GM23338 (cell line): ENCODE results near the gene YWHAE. TPM values are rescaled to one million over a fixed set of nuclear protein-coding genes. Genes with fewer than 3 reads are reported as not detected.

Experiments
- ATAC-seq: fragments of 200-7000 bp; cut with Tn5 transposase; 3 replicates; pipeline ENCODE4 v1.9.1; 2020
- DNase-seq: peaks from one replicate; pipeline ENCODE4 v3.0.0-alpha.2; 2015; ENCODE audit warnings: low spot score
- H2AFZ ChIP-seq: fragments of 200-600 bp; sonication (generic); 2 replicates; pipeline ENCODE4 v1.8.0; 2016; ENCODE audit warnings: antibody characterized with exemption, mild to moderate bottlenecking, moderate library complexity
- H3F3A ChIP-seq: fragments of 200-600 bp; sonication (generic); replicated peaks from 2 replicates; pipeline ENCODE4 v1.8.0; 2017; ENCODE audit warnings: antibody characterized with exemption, mixed run types, low read depth
- H3K27ac ChIP-seq: fragments of 200-600 bp; sonication (generic); 2 replicates; pipeline ENCODE4 v1.6.1; 2016; ENCODE audit warnings: low read depth
- H3K27me3 ChIP-seq: fragments of 200-600 bp; sonication (generic); 2 replicates; pipeline ENCODE4 v1.8.0; 2016; ENCODE audit warnings: mild to moderate bottlenecking, mixed run types, moderate library complexity; ENCODE audit not compliant: insufficient read depth
- H3K36me3 ChIP-seq: fragments of 200-600 bp; sonication (generic); 2 replicates; pipeline ENCODE4 v1.8.0; 2016; ENCODE audit warnings: mild to moderate bottlenecking; ENCODE audit not compliant: insufficient read depth
- H3K4me1 ChIP-seq: fragments of 200-600 bp; sonication (generic); 2 replicates; pipeline ENCODE4 v1.8.0; 2016; ENCODE audit warnings: mild to moderate bottlenecking, moderate library complexity; ENCODE audit not compliant: insufficient read depth
- H3K4me2 ChIP-seq: fragments of 200-600 bp; sonication (generic); 2 replicates; pipeline ENCODE4 v1.7.1; 2017; ENCODE audit warnings: mixed run types
- H3K4me3 ChIP-seq: fragments of 200-600 bp; sonication (generic); 2 replicates; pipeline ENCODE4 v1.6.1; 2016; ENCODE audit warnings: mixed run types
- H3K79me2 ChIP-seq: fragments of 200-600 bp; sonication (generic); replicated peaks from 2 replicates; pipeline ENCODE4 v1.8.0; 2017; ENCODE audit warnings: mild to moderate bottlenecking; ENCODE audit not compliant: insufficient read depth
- H3K9me2 ChIP-seq: fragments of 200-600 bp; sonication (generic); 2 replicates; pipeline ENCODE4 v1.8.0; 2017; ENCODE audit not compliant: insufficient read depth
- H4K20me1 ChIP-seq: fragments of 200-600 bp; sonication (generic); replicated peaks from 2 replicates; pipeline ENCODE4 v1.8.0; 2017; ENCODE audit warnings: mild to moderate bottlenecking; ENCODE audit not compliant: insufficient read depth
- H3K27ac Mint-ChIP-seq: 2 replicates; pipeline ENCODE4 v1.8.0; 2020; ENCODE audit warnings: inconsistent platforms, mild to moderate bottlenecking, moderate library complexity, mixed read lengths
- H3K27me3 Mint-ChIP-seq: 3 replicates; pipeline ENCODE4 v1.8.0; 2022; ENCODE audit warnings: low read depth, mild to moderate bottlenecking, moderate library complexity, mixed read lengths, inconsistent platforms; ENCODE audit not compliant: insufficient read depth, poor library complexity
- H3K36me3 Mint-ChIP-seq: 3 replicates; pipeline ENCODE4 v1.8.0; 2021; ENCODE audit warnings: low read depth, mild to moderate bottlenecking, inconsistent platforms, moderate library complexity, mixed read lengths
- H3K4me1 Mint-ChIP-seq: 3 replicates; pipeline ENCODE4 v1.8.0; 2020; ENCODE audit warnings: mild to moderate bottlenecking, inconsistent platforms, mixed read lengths
- H3K4me3 Mint-ChIP-seq: 3 replicates; pipeline ENCODE4 v1.8.0; 2021; ENCODE audit warnings: moderate library complexity, mild to moderate bottlenecking, inconsistent platforms, mixed read lengths
- H3K9me3 Mint-ChIP-seq: 3 replicates; pipeline ENCODE4 v1.8.0; 2020; ENCODE audit warnings: moderate library complexity, mild to moderate bottlenecking, inconsistent platforms, mixed read lengths
- CREB1 ChIP-seq: fragments of 250-450 bp; sonication (Bioruptor Pico); IDR thresholded peaks from 2 replicates; pipeline ENCODE4 v1.5.0; 2020; ENCODE audit warnings: low read depth, mild to moderate bottlenecking, moderate library complexity
- EZH2 ChIP-seq: fragments of 200-600 bp; sonication (generic); IDR thresholded peaks from one replicate; pipeline ENCODE4 v1.8.0; 2017; ENCODE audit warnings: antibody characterized with exemption, mild to moderate bottlenecking, low read depth; ENCODE audit not compliant: unreplicated experiment
- EZH2phosphoT487 ChIP-seq: fragments of 200-600 bp; sonication (generic); IDR thresholded peaks from one replicate; pipeline ENCODE4 v1.8.1; 2018; ENCODE audit warnings: antibody characterized with exemption; ENCODE audit not compliant: unreplicated experiment
- NANOG ChIP-seq: IDR thresholded peaks from 2 replicates; pipeline ENCODE4 v1.6.1; 2016; ENCODE audit warnings: antibody characterized with exemption, borderline replicate concordance
- POLR2AphosphoS5 ChIP-seq: IDR thresholded peaks from 2 replicates; pipeline ENCODE4 v1.6.1; 2016; ENCODE audit warnings: antibody characterized with exemption, low read depth
- REST ChIP-seq: IDR thresholded peaks from one replicate; pipeline ENCODE4 v1.6.1; 2018; ENCODE audit warnings: antibody characterized with exemption; ENCODE audit not compliant: unreplicated experiment
- STAT1 ChIP-seq: IDR thresholded peaks from one replicate; pipeline ENCODE4 v1.6.1; 2016; ENCODE audit warnings: antibody characterized with exemption; ENCODE audit not compliant: unreplicated experiment
- polyA plus RNA-seq: library from polyadenylated mRNA; unstranded; fragments of >200 nt; fragmentation: Nextera tagmentation; extraction: Ambion mirVana; gene quantifications from 2 replicates; pipeline ENCODE4 v1.2.1, GENCODE V29; 2016
- total RNA-seq: library from RNA; depleted of rRNA; stranded (reverse); fragments of >200 nt; shearing (Covaris generic); gene quantifications from 2 replicates; pipeline ENCODE4 v1.2.3, GENCODE V29; 2014
- TF ChIP-seq, protein P1 (sequence below): fragments of 250-450 bp; sonication (Bioruptor Pico); IDR thresholded peaks from 2 replicates; pipeline ENCODE4 v1.5.0; 2020; ENCODE audit warnings: mild to moderate bottlenecking, moderate library complexity
- TF ChIP-seq, protein P2 (sequence below): IDR thresholded peaks from 2 replicates; pipeline ENCODE4 v1.6.1; 2016; ENCODE audit warnings: antibody characterized with exemption
- TF ChIP-seq, protein P3 (sequence below), 2 experiments: fragments of 200-600 bp in 1 of 2; sonication (generic) in 1 of 2; conservative IDR thresholded peaks; 2 replicates each; pipeline versions ENCODE4 v1.5.1 to v1.6.1; 2016 to 2017; ENCODE audit warnings: antibody characterized with exemption in 2 of 2, low read depth in 2 of 2, mild to moderate bottlenecking in 2 of 2, moderate library complexity in 1 of 2

YWHAE gene
- total and polyA plus RNA-seq, 2 experiments from 2014 or later = 1,251 to 1,283 TPM

- peak overlapping the region; percentile 56; the same call in 1 of the 2 replicates for H2AFZ ChIP-seq
- Mint-ChIP-seq H3K9me3 (no peaks in the 10 kb centered on the region), H3K4me1 (peaks cover 3% of the 10 kb centered on the region), H3K36me3 (no peaks in the 10 kb centered on the region), H3K27me3 (peaks cover 9% of the 10 kb centered on the region), H3K4me3 (no peak overlapping the region), H3K27ac (no peak overlapping the region)
- no peak overlapping the region for H3K4me2 ChIP-seq
- H3F3A ChIP-seq = 0 out of 2 replicates have a peak, but pooled peaks cover 2% of the 10 kb centered on the region
- H3K27me3 ChIP-seq = no peaks in the 10 kb centered on the region
- no peak for DNase-seq
- H3K4me1 ChIP-seq = peaks cover 10% of the 10 kb centered on the region
- ATAC-seq = no peak
- no peaks in the 10 kb centered on the region for H3K79me2 ChIP-seq
- H3K9me2 ChIP-seq = no peaks in the 10 kb centered on the region
- H3K36me3 ChIP-seq = no peaks in the 10 kb centered on the region
- no peak overlapping the region for H3K4me3 ChIP-seq
- H3K27ac ChIP-seq = no peak overlapping the region
- TF ChIP-seq, protein P1, sequence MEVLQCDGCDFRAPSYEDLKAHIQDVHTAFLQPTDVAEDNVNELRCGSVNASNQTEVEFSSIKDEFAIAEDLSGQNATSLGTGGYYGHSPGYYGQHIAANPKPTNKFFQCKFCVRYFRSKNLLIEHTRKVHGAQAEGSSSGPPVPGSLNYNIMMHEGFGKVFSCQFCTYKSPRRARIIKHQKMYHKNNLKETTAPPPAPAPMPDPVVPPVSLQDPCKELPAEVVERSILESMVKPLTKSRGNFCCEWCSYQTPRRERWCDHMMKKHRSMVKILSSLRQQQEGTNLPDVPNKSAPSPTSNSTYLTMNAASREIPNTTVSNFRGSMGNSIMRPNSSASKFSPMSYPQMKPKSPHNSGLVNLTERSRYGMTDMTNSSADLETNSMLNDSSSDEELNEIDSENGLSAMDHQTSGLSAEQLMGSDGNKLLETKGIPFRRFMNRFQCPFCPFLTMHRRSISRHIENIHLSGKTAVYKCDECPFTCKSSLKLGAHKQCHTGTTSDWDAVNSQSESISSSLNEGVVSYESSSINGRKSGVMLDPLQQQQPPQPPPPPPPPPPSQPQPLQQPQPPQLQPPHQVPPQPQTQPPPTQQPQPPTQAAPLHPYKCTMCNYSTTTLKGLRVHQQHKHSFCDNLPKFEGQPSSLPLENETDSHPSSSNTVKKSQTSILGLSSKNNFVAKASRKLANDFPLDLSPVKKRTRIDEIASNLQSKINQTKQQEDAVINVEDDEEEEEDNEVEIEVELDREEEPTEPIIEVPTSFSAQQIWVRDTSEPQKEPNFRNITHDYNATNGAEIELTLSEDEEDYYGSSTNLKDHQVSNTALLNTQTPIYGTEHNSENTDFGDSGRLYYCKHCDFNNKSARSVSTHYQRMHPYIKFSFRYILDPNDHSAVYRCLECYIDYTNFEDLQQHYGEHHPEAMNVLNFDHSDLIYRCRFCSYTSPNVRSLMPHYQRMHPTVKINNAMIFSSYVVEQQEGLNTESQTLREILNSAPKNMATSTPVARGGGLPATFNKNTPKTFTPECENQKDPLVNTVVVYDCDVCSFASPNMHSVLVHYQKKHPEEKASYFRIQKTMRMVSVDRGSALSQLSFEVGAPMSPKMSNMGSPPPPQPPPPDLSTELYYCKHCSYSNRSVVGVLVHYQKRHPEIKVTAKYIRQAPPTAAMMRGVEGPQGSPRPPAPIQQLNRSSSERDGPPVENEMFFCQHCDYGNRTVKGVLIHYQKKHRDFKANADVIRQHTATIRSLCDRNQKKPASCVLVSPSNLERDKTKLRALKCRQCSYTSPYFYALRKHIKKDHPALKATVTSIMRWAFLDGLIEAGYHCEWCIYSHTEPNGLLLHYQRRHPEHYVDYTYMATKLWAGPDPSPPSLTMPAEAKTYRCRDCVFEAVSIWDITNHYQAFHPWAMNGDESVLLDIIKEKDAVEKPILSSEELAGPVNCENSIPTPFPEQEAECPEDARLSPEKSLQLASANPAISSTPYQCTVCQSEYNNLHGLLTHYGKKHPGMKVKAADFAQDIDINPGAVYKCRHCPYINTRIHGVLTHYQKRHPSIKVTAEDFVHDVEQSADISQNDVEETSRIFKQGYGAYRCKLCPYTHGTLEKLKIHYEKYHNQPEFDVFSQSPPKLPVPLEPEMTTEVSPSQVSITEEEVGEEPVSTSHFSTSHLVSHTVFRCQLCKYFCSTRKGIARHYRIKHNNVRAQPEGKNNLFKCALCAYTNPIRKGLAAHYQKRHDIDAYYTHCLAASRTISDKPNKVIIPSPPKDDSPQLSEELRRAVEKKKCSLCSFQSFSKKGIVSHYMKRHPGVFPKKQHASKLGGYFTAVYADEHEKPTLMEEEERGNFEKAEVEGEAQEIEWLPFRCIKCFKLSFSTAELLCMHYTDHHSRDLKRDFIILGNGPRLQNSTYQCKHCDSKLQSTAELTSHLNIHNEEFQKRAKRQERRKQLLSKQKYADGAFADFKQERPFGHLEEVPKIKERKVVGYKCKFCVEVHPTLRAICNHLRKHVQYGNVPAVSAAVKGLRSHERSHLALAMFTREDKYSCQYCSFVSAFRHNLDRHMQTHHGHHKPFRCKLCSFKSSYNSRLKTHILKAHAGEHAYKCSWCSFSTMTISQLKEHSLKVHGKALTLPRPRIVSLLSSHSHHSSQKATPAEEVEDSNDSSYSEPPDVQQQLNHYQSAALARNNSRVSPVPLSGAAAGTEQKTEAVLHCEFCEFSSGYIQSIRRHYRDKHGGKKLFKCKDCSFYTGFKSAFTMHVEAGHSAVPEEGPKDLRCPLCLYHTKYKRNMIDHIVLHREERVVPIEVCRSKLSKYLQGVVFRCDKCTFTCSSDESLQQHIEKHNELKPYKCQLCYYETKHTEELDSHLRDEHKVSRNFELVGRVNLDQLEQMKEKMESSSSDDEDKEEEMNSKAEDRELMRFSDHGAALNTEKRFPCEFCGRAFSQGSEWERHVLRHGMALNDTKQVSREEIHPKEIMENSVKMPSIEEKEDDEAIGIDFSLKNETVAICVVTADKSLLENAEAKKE (CRISPR knock-in tag) = no peak
- TF ChIP-seq, protein P2, sequence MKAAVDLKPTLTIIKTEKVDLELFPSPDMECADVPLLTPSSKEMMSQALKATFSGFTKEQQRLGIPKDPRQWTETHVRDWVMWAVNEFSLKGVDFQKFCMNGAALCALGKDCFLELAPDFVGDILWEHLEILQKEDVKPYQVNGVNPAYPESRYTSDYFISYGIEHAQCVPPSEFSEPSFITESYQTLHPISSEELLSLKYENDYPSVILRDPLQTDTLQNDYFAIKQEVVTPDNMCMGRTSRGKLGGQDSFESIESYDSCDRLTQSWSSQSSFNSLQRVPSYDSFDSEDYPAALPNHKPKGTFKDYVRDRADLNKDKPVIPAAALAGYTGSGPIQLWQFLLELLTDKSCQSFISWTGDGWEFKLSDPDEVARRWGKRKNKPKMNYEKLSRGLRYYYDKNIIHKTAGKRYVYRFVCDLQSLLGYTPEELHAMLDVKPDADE = no peak
- no peak for TF ChIP-seq POLR2AphosphoS5
- TF ChIP-seq, protein P3, sequence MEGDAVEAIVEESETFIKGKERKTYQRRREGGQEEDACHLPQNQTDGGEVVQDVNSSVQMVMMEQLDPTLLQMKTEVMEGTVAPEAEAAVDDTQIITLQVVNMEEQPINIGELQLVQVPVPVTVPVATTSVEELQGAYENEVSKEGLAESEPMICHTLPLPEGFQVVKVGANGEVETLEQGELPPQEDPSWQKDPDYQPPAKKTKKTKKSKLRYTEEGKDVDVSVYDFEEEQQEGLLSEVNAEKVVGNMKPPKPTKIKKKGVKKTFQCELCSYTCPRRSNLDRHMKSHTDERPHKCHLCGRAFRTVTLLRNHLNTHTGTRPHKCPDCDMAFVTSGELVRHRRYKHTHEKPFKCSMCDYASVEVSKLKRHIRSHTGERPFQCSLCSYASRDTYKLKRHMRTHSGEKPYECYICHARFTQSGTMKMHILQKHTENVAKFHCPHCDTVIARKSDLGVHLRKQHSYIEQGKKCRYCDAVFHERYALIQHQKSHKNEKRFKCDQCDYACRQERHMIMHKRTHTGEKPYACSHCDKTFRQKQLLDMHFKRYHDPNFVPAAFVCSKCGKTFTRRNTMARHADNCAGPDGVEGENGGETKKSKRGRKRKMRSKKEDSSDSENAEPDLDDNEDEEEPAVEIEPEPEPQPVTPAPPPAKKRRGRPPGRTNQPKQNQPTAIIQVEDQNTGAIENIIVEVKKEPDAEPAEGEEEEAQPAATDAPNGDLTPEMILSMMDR (conservative IDR thresholded peaks at IDR 0.05; ENCODE audit: low read depth in 2 of 2) = no peak
- no peak for TF ChIP-seq CREB1 (CRISPR knock-in tag)
- no peak for TF ChIP-seq STAT1
- TF ChIP-seq NANOG = no peak
- TF ChIP-seq EZH2phosphoT487 = no peak
- TF ChIP-seq EZH2 = no peak
- no peak for TF ChIP-seq REST
- no peaks in the 10 kb centered on the region for H4K20me1 ChIP-seq
Observed at GRCh38 chr17:1301546-1301945, 98.5 kb downstream of the YWHAE start.
